CD4-positive, alpha-beta T cell treated with Interferon alpha-2 for 1 hour (primary cell): ENCODE measurements around the gene SERPINB11.
"Not testable (repeated sequence)": the region's sequence is repeated elsewhere in the genome, so short reads cannot be mapped to it uniquely, and the experiment has no call there.

Experiments
- DNase-seq, 2 donors: peaks; one replicate each; pipeline ENCODE4 v3.0.0-alpha.2; 2020 to 2022

Gene SERPINB11

DNA sequence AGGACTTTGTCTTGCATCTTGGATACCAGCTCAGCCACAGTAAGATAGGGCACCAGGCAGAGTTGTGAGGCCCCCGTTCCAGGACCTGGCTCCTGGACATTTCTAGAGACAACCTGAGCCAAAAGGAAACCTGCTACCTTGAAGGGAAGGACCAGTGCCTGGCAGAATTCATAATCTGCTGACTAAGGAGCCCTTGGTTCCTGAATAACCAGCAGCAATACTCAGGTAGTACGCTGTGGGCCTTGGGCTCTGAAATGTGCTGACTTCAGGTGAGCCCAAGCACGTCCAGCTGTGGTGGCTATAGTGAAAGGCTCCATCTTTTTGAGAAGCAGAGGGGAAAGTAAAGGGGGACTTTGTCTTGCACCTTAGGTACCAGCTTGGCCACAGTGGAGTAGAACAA lies 28.5 kb downstream of the SERPINB11 start:
- DNase-seq, result no peak

DNA sequence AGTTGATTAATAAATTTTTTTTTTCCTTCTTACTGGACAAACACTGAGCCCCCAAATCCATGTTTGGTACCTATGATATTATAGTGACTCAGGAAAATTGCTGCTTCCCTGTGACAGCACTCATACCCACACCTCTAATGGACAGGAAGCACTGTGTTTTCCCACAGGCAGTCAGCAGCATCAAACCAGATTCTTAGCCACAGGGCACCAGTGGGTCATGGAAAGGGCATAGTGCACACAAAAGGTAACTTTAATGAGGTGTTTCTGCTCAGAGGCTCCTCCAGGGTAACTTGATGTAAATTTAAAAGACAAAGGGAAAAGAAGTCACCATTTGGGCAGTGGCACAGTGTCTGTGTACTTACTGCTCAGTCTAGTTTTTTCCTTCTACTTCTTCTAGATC lies 34.1 kb downstream of the SERPINB11 start:
- DNase-seq, result no peak

DNA sequence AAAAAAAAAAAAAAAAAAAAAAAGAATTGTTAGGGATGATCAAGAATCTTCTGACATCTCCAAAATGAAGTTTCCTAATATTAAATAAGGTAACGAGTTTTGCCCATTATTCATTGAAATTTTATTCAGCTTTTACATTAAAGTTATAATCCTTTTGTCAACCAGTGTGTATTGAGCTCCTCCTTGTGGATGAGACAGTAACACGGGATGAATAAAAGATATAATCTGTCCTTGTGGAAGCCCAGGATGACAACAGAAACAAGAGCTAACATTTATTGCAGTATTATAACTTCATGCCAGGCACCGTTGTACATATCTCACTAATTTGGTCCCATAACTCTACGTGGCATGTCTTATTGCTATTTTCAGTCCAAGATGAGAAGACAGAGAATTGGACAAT lies 39.0 kb downstream of the SERPINB11 start:
- DNase-seq, result no peak

DNA sequence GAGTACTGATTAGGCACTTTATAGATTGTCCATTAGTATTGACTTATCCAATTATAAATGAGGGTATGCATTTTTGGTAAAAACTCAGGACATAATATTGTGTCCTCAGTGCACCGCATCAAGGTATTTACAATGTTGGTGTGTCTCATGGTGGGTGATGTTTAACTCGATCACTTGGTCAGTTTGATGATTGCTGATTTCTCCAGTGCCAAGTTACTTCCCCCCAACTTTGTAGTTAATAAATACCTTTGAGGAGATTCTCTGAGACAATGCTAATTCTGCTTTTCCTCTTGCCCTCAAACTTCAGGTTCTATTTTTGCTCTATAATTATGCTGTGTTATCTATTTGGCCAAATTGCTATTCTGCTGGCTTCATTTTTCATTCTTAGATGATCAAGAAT lies 44.2 kb downstream of the SERPINB11 start:
- DNase-seq, result no peak

DNA sequence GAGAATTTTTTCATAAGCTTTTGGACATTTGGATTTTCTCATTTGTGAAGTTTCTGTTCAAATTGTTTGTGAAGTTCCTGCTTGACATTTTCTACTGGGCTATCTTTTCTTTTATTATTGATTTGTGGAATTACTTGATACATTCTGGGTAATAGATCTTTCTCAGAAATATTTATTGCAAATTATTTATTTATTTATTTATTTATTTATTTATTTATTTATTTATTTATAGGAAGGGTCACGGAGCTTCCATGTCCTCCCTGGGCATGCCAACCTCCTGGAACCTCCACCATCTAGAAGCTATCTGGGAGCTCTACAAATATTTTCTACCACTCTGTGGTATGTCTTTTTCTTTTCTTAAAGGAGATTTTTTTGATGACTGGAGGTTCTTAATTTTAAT lies 46.7 kb downstream of the SERPINB11 start:
- no peak for DNase-seq

DNA sequence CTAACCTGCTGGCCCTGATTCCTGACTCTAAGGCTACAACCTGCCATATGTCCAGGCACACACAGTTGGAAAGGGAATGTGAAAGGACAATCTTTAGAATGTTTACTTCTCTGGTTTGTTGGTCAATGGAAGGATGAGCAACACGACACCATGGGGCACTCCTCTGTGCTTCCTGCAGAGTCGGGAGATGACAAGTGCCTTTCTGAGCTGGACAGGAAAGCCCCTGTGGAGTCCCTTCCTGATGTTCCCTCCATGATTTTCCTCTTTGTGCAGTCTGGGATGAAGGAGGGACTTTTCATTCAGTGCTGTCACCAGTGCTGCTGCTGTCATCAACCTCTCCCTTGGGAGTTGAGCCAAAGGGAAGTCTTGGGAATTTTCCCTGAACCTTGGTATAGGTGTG lies 49.9 kb downstream of the SERPINB11 start:
- DNase-seq, result no peak

DNA sequence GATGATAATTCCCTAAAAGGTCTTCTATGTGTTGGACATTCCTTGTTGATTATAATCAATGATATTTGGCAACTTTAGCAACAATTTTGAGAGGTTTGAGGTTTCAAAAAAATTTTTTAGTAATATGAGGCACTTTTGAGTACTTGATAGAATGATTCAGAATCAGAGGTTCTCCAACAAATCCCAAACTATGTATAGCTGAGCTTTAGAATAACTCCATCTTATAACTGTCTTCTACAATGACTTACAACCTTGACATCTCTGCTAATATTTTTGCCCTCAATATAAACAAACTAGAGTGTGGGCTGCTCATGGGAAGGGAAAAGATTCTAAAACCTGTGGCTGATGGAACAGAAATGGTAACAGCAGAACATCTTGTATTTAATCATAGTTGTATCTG lies 50.9 kb downstream of the SERPINB11 start:
- no peak for DNase-seq

DNA sequence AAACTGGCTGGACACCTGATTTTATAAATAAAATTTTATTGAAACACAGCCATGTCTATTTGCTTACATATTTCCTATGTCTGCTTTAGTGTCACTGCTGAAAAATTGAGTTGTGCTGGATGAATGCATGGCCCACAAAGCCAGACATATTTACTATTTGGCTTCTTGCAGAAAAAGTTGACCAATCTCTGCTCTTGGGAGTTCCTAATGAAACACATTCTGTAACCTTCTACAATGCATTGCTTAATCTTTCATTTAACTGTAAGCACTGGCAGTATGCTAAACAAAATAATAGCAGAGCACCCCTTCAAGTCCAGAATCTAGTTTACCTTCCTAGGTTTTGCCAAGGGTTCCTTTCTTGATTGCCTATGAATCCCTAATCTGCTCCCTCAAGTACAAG lies 54.8 kb downstream of the SERPINB11 start:
- DNase-seq, result no peak

DNA sequence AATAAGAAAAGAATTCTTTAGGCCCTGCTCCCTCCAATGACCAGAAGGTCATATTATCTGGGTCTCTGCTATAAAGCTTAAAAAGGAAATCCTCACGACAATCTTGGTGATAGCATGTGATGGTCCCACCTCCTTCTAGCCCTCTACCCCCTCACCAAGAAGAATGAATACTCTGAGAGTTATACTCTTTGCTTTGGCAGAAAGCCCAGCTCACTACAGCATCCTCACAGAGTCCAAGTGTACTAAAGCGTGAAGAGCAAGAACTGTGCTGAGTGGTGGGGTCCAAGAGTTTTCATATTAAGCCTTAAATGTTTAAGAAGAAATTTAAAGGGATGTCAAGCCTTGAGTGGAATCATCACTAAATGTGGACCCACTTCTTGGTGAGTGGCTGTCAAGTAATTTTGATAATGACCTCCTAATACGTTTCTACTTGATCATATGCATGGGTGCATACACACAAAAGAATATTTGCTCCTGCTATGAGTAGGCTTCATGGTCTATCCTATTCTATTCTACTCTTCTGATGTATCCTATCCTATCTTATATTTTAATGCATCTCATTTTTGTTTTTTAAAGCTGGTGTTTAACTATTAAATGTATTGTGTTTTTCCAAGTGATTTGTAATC lies 56.0 kb downstream of the SERPINB11 start:
- DNase-seq, result no peak

DNA sequence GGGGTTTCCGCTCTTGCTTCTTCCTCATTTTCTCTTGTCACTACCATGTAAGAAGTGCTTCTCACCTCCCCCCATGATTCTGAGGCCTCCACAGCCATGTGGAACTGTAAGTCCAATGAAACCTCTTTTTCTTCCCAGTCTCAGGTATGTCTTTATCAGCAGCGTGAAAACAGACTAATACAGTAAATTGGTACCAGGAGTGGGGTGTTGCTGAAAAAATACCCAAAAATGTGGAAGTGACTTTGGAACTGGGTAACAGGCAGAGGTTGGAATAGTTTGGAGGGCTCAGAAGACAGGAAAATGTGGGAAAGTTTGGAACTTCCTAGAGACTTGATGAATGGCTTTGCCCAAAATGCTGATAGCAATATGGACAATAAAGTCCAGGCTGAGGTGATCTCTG lies 57.0 kb downstream of the SERPINB11 start:
- not testable (repeated sequence) for DNase-seq

DNA sequence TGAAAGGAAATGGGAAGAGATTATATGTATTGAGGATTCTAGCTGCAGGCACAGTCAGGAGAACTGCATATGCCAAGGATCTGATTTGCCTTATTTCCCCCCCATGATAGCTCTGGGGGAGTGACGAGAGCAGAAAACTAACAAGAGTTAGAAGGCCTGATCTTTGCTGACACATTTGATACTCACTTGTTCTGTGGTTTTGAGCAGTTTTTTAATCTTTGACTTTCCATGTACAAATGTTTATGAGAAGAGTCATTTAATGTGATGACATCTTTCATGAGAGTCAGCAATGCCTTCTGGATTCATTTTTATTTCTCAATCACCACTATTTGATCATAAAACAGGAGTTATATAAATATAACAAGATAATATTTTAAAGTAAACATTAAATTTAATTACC lies 59.8 kb downstream of the SERPINB11 start:
- no peak for DNase-seq

DNA sequence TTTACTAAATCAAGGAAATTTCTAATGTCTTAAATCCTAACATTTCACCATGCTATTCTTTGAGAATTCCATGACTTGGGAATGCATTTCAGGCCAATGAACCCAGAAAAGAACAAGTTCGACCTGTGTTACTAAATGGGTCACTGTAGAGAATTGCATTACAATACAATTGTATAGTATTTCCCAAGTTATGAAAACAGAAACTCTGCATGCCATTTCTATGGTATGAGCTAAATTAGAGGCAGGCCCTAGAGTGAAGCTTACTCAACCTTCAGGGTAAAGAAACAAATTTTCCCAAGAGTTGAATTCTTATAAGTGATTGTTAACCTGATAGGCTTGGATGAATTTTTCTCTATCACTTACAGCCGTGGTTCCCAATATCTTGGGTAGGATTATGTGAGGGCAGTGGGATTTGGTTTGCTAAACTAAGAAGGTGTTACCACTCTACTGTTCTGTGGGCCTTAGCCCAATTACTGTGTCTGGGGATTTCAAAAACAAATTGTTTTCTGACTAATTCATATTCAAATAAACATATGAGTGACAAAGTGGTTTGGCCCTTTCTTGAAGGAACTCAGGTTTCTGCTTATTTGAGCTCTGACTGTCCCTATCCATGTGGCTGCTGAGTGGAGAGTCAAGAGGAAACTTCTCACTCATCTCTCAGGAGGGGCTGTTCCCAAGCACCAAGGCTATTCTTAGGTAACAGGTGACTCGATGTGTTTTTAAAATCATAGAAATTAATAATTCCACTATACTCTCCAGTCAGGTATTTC lies 61.3 kb downstream of the SERPINB11 start:
- no peak for DNase-seq

DNA sequence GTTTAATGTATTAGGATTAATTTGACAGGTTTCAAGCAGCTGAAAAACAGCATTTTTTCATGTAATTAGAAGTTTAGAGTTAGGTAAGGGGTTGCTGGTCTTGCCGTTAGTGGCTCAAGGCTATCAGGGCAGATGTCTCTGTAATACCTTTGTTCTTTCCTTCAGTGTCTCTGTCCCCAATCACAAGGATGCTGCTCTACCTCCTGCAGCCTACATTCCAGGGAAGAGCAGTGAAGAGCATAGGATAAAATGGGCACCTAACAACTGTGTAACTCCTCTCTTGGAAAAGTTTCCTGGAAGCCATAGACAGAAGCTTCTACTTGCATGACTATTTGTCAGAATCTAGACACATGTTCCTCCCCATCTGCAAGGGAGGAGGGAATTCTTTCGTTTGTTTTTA lies 63.1 kb downstream of the SERPINB11 start:
- no peak for DNase-seq
